B cell (primary cell): ENCODE measurements around the gene PRCC. TPM values are rescaled to one million over a fixed set of nuclear protein-coding genes. Genes with fewer than 3 reads are reported as not detected.

ENCODE experiments used
- ATAC-seq: fragments of 200-7000 bp; cut with Tn5 transposase; one replicate; pipeline ENCODE4 v1.10.0; 2021; ENCODE audit warnings: low read depth, mild to moderate bottlenecking, moderate number of reproducible peaks, moderate library complexity
- CTCF ChIA-PET: fragments of 350-600 bp; sonication (Branson Sonifier 250); formaldehyde crosslinking; loops from one replicate; lab custom pipeline; 2021; ENCODE audit warnings: antibody characterized with exemption, inconsistent platforms; lab: Charles Lee
- POLR2A ChIA-PET: fragments of 350-600 bp; sonication (Branson Sonifier 250); formaldehyde crosslinking; loops from one replicate; lab custom pipeline; 2021; ENCODE audit warnings: antibody characterized with exemption; lab: Charles Lee
- DNase-seq: peaks from one replicate; pipeline ENCODE4 v3.0.0; 2013
- H2AFZ ChIP-seq: 2 replicates; pipeline ENCODE4 v1.6.1; 2012; ENCODE audit warnings: mild to moderate bottlenecking, low read depth, low read length; ENCODE audit not compliant: insufficient read depth, poor library complexity, severe bottlenecking
- H3K27ac ChIP-seq, 2 donors: 1 replicate in 1 of 2; 2 replicates in 1 of 2; pipeline ENCODE4 v1.5.1; 2012 to 2013; ENCODE audit warnings: low read length in 2 of 2, mild to moderate bottlenecking in 2 of 2, moderate library complexity in 1 of 2
- H3K27me3 ChIP-seq, 4 experiments: fragments of 200-600 bp in 1 of 4; sonication (generic) in 1 of 4; replicated peaks in 1 of 4; 1 replicate in 2 of 4; 2 replicates in 2 of 4; pipeline versions ENCODE4 v1.6.1 to v1.7.0; 2013 to 2016; ENCODE audit warnings: low read length in 3 of 4, mild to moderate bottlenecking in 2 of 4, mixed read lengths in 1 of 4, moderate library complexity in 1 of 4; ENCODE audit not compliant: insufficient read depth in 4 of 4, control insufficient read depth in 3 of 4; ENCODE audit errors: control extremely low read depth in 1 of 4
- H3K36me3 ChIP-seq, 2 experiments: replicated peaks in 1 of 2; 1 replicate in 1 of 2; 2 replicates in 1 of 2; pipeline versions ENCODE4 v1.6.1 to v1.7.1; 2013; ENCODE audit warnings: low read length in 1 of 2; ENCODE audit not compliant: insufficient read depth in 2 of 2, control insufficient read depth in 1 of 2; ENCODE audit errors: control extremely low read depth in 1 of 2, extremely low read depth in 1 of 2
- H3K4me1 ChIP-seq, 2 donors: fragments of 200-600 bp in 1 of 2; sonication (generic) in 1 of 2; 1 replicate in 1 of 2; 2 replicates in 1 of 2; pipeline versions ENCODE4 v1.5.1 to v1.6.1; 2013 to 2017; ENCODE audit warnings: low read length in 2 of 2; ENCODE audit not compliant: control insufficient read depth in 2 of 2, insufficient read depth in 2 of 2
- H3K4me2 ChIP-seq: replicated peaks from 2 replicates; pipeline ENCODE3; 2012; ENCODE audit warnings: mild to moderate bottlenecking, low read depth, low read length; ENCODE audit not compliant: poor library complexity, severe bottlenecking
- H3K4me3 ChIP-seq, 5 experiments: fragments of 200-600 bp in 1 of 5; sonication (generic) in 1 of 5; 1 replicate in 3 of 5; 2 replicates in 2 of 5; pipeline versions ENCODE4 v1.5.1 to v1.7.0; 2011 to 2016; ENCODE audit warnings: low read length in 4 of 5, mild to moderate bottlenecking in 4 of 5, low read depth in 2 of 5, control low read depth in 1 of 5, moderate library complexity in 1 of 5; ENCODE audit not compliant: insufficient read depth in 1 of 5; ENCODE audit errors: control extremely low read depth in 1 of 5, extremely low read depth in 1 of 5
- H3K79me2 ChIP-seq: fragments of 200-600 bp; sonication (generic); one replicate; pipeline ENCODE4 v1.6.0; 2016; ENCODE audit warnings: low read length; ENCODE audit not compliant: control insufficient read depth, insufficient read depth
- H3K9ac ChIP-seq: fragments of 200-600 bp; sonication (generic); 2 replicates; pipeline ENCODE4 v1.6.1; 2017; ENCODE audit warnings: mild to moderate bottlenecking, low read length, moderate library complexity
- H3K9me3 ChIP-seq, 3 donors: one replicate each; pipeline versions ENCODE4 v1.6.1 to v1.7.1; 2013; ENCODE audit warnings: low read length in 2 of 3; ENCODE audit not compliant: control insufficient read depth in 2 of 3, insufficient read depth in 1 of 3; ENCODE audit errors: control extremely low read depth in 1 of 3
- H4K20me1 ChIP-seq: 2 replicates; pipeline ENCODE4 v1.6.0; 2012; ENCODE audit warnings: mild to moderate bottlenecking, low read length; ENCODE audit not compliant: insufficient read depth, control insufficient read depth, poor library complexity, severe bottlenecking
- H3K27ac Mint-ChIP-seq: one replicate; pipeline ENCODE4 v1.8.0; 2021; ENCODE audit warnings: mixed read lengths
- H3K27me3 Mint-ChIP-seq: one replicate; pipeline ENCODE4 v1.8.0; 2021; ENCODE audit warnings: mixed read lengths
- H3K4me1 Mint-ChIP-seq: one replicate; pipeline ENCODE4 v1.8.0; 2021; ENCODE audit warnings: mixed read lengths
- H3K4me3 Mint-ChIP-seq: one replicate; pipeline ENCODE4 v1.8.0; 2021; ENCODE audit warnings: mixed read lengths
- H3K9me3 Mint-ChIP-seq: one replicate; pipeline ENCODE4 v1.8.0; 2022; ENCODE audit warnings: mixed read lengths; ENCODE audit not compliant: insufficient read depth
- CTCF ChIP-seq: fragments of 200-600 bp; IDR thresholded peaks from one replicate; pipeline ENCODE4 v1.8.0; 2022; ENCODE audit warnings: antibody characterized with exemption, mild to moderate bottlenecking
- EZH2 ChIP-seq: IDR thresholded peaks from 2 replicates; pipeline ENCODE4 v1.6.1; 2012; ENCODE audit warnings: borderline replicate concordance, low read depth, mild to moderate bottlenecking, moderate library complexity, low read length; ENCODE audit not compliant: insufficient read depth, poor library complexity, severe bottlenecking
- WGBS: methylation state at CpG from one replicate; pipeline ENCODE4 v1.1.5; 2013; ENCODE audit warnings: missing lambda C conversion rate; ENCODE audit not compliant: insufficient coverage; 5-methylcytosine and 5-hydroxymethylcytosine counted together
- intact Hi-C: fragments of 100-400 bp; cut with micrococcal nuclease; formaldehyde crosslinking; loops from one replicate; pipeline ENCODE4 v1.10.0; 2022
- polyA plus RNA-seq: library from polyadenylated mRNA; depleted of rRNA; stranded (reverse); fragments of >200 nt; gene quantifications from 2 replicates; pipeline ENCODE4 v1.2.3, GENCODE V29; 2012
- total RNA-seq, 2 donors: library from RNA; stranded (reverse); fragments of 120-200 nt in 1 of 2; gene quantifications; 1 replicate in 1 of 2; 2 replicates in 1 of 2; pipeline versions ENCODE4 v1.2.3 to v1.2.4, GENCODE V29; 2013 to 2022

The PRCC gene
- total and polyA plus RNA-seq, 2 donors (not counting 1 experiment from before 2014, with no cell fraction given): 55.7 to 83.4 TPM

GRCh38 chr1:156767879-156768604 is 707 bp downstream of the PRCC start:
- H3K27me3 ChIP-seq: no peaks in the 10 kb centered on the region
- Mint-ChIP-seq H3K4me1 (peaks cover 38% of the 10 kb centered on the region), H3K27me3 (no peaks in the 10 kb centered on the region), H3K9me3 (no peaks in the 10 kb centered on the region), H3K4me3 (no peak overlapping the region), H3K27ac (no peak overlapping the region)
- H3K27ac ChIP-seq: peak overlapping the region; percentile 91 to 97
- peaks cover 27 to 32% of the 10 kb centered on the region in 2 donors for H3K4me1 ChIP-seq
- H4K20me1 ChIP-seq: peaks cover 17% of the 10 kb centered on the region
- intact Hi-C loops: loop anchor here (1.0 to 5.0 kb wide), 6 partner anchors 17 to 486 kb away; partner anchors contain the start of genes GPATCH4, HDGF, ISG20L2 and METTL25B
- no peaks in the 10 kb centered on the region for H3K9me3 ChIP-seq
- H3K36me3 ChIP-seq: peaks cover 1 to 18% of the 10 kb centered on the region in 2 experiments
- ATAC-seq (peak; percentile 1), DNase-seq (no peak)
- peaks cover 57% of the 10 kb centered on the region for H3K79me2 ChIP-seq
- ChIA-PET POLR2A (interaction anchor here (1.1 to 3.1 kb wide), 6 partner anchors 16 to 42 kb away, joined by 3 to 43 read pairs (median 16); partner anchors contain the start of genes HDGF, ISG20L2, METTL25B and MRPL24), CTCF (interaction anchor here (0.6 to 9.0 kb wide), 8 partner anchors 16 to 78 kb away, joined by 3 to 87 read pairs (median 4); partner anchors contain the start of genes HDGF, ISG20L2, METTL25B and MRPL24)
- peak overlapping the region; percentile 94 for H3K9ac ChIP-seq
- WGBS: 2% methylated on average over 17 of the region's 31 CpGs
- TF ChIP-seq EZH2 (no peak), CTCF (no peak)
- peak overlapping the region; percentile 92 for H3K4me2 ChIP-seq
- peak overlapping the region; percentile 76 to 97 (median 86) for H3K4me3 ChIP-seq
- H2AFZ ChIP-seq: peak overlapping the region; percentile 68
